ENCODE data around the gene SMG1. TPM values are rescaled to one million over a fixed set of nuclear protein-coding genes. Genes with fewer than 3 reads are reported as not detected.

The SMG1 gene
- total and polyA plus RNA-seq, 10 of the 15 experiments (the other 5 are each of a cell fraction or from before 2014, with no cell fraction given): 3.9 to 66.7 (median 37.0) TPM

DNA sequence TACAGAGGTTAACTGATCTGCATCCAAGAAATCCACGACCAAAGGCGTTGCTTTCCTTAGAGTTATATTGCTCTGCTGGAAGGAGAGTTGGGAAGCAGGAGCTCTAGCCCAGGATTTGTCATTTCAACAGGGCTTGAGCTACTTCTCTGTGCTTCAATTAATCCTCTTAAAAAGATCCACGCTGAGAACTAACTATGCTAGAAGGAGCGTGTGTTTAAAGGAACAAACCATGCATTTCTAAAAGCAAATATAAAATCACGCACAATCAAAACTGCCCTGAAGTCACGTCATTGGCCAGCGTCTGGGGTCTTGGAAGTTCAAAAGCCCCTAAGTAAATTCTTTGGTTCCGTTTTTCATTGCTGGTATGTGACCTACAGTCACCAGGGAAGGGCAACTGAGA lies 125.9 kb downstream of the SMG1 start:
- Histone ChIP-seq H2AFZ (ENCODE audit: control insufficient read depth, low read depth, low read length) (no peak overlapping the region; the same call in 1 of the 2 replicates), H3K4me1 (ENCODE audit: control insufficient read depth, insufficient read depth, low read length) (peaks cover 12% of the 10 kb centered on the region), H3K4me3 (peak overlapping the region; percentile 91), H3K9ac (ENCODE audit: control insufficient read depth, insufficient read depth, low read length) (peak overlapping the region; percentile 97), H4K20me1 (ENCODE audit: control insufficient read depth, insufficient read depth) (no peaks in the 10 kb centered on the region), H3K79me2 (ENCODE audit: control insufficient read depth, insufficient read depth, low read length) (peaks cover 50% of the 10 kb centered on the region), H3K4me2 (ENCODE audit: control insufficient read depth, insufficient read depth) (peak overlapping the region; percentile 86), H3K27ac (ENCODE audit: control insufficient read depth, insufficient read depth) (peak overlapping the region; percentile 93), H3K9me3 (replicated peaks; ENCODE audit: control insufficient read depth, insufficient read depth, low read length) (no peaks in the 10 kb centered on the region), H3K36me3 (ENCODE audit: control insufficient read depth in 2 of 2, insufficient read depth in 2 of 2, low read length in 1 of 2) (peaks cover 0 to 9% of the 10 kb centered on the region in 2 experiments; a peak in 3 of 4 replicates), H3K27me3 (replicated peaks in 1 of 2; ENCODE audit: control insufficient read depth in 2 of 2, insufficient read depth in 2 of 2, low read length in 1 of 2) (no peaks in the 10 kb centered on the region)
- RAD21 ChIA-PET (ENCODE audit: unreplicated experiment): interaction anchor here (0.6 to 6.9 kb wide), 6 partner anchors 8 to 267 kb away, joined by 3 to 71 read pairs (median 5); partner anchors contain the start of genes COQ7 and RPS15A
- CTCF ChIA-PET: interaction anchor here (0.8 to 5.3 kb wide), 8 partner anchors 9 to 213 kb away, joined by 3 to 80 read pairs (median 8); partner anchors contain the start of gene RPS15A
- in situ Hi-C loops (cut with MboI) (loop anchor here (5.0 kb wide), 1 partner anchor 172 kb away; no protein-coding TSS in a partner anchor), intact Hi-C loops (cut with micrococcal nuclease; ENCODE audit: unreplicated experiment) (loop anchor here (5.0 kb wide), 1 partner anchor 127 kb away; the partner anchor contains the start of gene SMG1)
- 3% methylated on average over 8 of the region's 8 CpGs for WGBS (ENCODE audit: insufficient coverage, insufficient replicate concordance, low lambda C conversion rate, missing lambda C conversion rate)
- no peak for DNase-seq (ENCODE audit: low read depth, low spot score)
- POLR2A ChIA-PET: interaction anchor here (0.5 to 8.9 kb wide), 6 partner anchors 9 to 1802 kb away, joined by 3 to 128 read pairs (median 4); partner anchors contain the start of genes COQ7 and RPS15A
- no TSS peak for BruUV-seq (replicated peaks)
- TF ChIP-seq BMI1 (IDR thresholded peaks at IDR 0.05; ENCODE audit: borderline replicate concordance): no peak
- no peak for TF ChIP-seq MYC (IDR thresholded peaks at IDR 0.05; ENCODE audit: insufficient read depth, insufficient read length, insufficient replicate concordance, low read length, severe bottlenecking)
- TF ChIP-seq, protein P1, sequence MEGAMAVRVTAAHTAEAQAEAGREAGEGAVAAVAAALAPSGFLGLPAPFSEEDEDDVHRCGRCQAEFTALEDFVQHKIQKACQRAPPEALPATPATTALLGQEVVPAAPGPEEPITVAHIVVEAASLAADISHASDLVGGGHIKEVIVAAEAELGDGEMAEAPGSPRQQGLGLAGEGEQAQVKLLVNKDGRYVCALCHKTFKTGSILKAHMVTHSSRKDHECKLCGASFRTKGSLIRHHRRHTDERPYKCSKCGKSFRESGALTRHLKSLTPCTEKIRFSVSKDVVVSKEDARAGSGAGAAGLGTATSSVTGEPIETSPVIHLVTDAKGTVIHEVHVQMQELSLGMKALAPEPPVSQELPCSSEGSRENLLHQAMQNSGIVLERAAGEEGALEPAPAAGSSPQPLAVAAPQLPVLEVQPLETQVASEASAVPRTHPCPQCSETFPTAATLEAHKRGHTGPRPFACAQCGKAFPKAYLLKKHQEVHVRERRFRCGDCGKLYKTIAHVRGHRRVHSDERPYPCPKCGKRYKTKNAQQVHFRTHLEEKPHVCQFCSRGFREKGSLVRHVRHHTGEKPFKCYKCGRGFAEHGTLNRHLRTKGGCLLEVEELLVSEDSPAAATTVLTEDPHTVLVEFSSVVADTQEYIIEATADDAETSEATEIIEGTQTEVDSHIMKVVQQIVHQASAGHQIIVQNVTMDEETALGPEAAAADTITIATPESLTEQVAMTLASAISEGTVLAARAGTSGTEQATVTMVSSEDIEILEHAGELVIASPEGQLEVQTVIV (IDR thresholded peaks at IDR 0.05; ENCODE audit: borderline replicate concordance, partially characterized antibody): no peak
- TF ChIP-seq BACH1 (IDR thresholded peaks at IDR 0.05; ENCODE audit: borderline replicate concordance): no peak
- no peak for TF ChIP-seq NFYB (IDR thresholded peaks at IDR 0.05; ENCODE audit: insufficient read depth, low read depth, low read length)
- TF ChIP-seq GATAD2B (conservative IDR thresholded peaks at IDR 0.05; ENCODE audit: low read depth): no peak
- TF ChIP-seq RB1 (IDR thresholded peaks at IDR 0.05; ENCODE audit: borderline replicate concordance): no peak
- TF ChIP-seq, protein P2, sequence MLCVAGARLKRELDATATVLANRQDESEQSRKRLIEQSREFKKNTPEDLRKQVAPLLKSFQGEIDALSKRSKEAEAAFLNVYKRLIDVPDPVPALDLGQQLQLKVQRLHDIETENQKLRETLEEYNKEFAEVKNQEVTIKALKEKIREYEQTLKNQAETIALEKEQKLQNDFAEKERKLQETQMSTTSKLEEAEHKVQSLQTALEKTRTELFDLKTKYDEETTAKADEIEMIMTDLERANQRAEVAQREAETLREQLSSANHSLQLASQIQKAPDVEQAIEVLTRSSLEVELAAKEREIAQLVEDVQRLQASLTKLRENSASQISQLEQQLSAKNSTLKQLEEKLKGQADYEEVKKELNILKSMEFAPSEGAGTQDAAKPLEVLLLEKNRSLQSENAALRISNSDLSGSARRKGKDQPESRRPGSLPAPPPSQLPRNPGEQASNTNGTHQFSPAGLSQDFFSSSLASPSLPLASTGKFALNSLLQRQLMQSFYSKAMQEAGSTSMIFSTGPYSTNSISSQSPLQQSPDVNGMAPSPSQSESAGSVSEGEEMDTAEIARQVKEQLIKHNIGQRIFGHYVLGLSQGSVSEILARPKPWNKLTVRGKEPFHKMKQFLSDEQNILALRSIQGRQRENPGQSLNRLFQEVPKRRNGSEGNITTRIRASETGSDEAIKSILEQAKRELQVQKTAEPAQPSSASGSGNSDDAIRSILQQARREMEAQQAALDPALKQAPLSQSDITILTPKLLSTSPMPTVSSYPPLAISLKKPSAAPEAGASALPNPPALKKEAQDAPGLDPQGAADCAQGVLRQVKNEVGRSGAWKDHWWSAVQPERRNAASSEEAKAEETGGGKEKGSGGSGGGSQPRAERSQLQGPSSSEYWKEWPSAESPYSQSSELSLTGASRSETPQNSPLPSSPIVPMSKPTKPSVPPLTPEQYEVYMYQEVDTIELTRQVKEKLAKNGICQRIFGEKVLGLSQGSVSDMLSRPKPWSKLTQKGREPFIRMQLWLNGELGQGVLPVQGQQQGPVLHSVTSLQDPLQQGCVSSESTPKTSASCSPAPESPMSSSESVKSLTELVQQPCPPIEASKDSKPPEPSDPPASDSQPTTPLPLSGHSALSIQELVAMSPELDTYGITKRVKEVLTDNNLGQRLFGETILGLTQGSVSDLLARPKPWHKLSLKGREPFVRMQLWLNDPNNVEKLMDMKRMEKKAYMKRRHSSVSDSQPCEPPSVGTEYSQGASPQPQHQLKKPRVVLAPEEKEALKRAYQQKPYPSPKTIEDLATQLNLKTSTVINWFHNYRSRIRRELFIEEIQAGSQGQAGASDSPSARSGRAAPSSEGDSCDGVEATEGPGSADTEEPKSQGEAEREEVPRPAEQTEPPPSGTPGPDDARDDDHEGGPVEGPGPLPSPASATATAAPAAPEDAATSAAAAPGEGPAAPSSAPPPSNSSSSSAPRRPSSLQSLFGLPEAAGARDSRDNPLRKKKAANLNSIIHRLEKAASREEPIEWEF (IDR thresholded peaks at IDR 0.05; ENCODE audit: insufficient replicate concordance, low read depth, low read length): no peak
- TF ChIP-seq MEF2A (IDR thresholded peaks at IDR 0.05; ENCODE audit: insufficient read depth, low read depth, low read length): no peak
- TF ChIP-seq BCL11A (IDR thresholded peaks at IDR 0.05; ENCODE audit: low read depth, low read length): no peak
- FAIRE-seq: no peak
- ATAC-seq: no peak
- SMC1A ChIA-PET (ENCODE audit: uncharacterized antibody, unreplicated experiment): interaction anchor here (1.0 to 7.2 kb wide), 4 partner anchors 8 to 170 kb away, joined by 5 to 64 read pairs (median 19); partner anchors contain the start of gene RPS15A

Data from GM12878 (cell line).